Measurements from ENCODE around the gene BUD31.

Gene BUD31

DNA sequence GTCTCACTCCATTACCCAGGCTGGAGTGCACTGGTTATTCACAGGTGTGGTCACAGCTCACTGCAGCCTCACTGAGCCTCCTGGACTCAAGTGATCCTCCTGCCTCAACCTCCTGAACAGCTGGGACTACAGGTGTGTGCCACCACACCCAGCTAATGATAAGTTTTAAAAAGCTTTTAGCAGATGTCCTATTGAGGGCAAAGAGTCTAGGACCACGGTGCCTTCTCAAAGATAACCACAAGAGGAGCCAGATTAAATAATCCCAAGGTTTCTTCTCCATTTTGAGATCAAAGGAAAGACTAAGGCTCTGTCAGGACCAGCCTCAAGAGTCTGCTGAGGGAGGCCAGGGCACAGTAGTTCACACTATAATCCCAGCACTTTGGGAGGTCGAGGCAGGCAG is 52.5 kb downstream of the BUD31 start:
- no peak for DNase-seq (ENCODE audit: low read depth in 2 of 2, low spot score in 1 of 2)

DNA sequence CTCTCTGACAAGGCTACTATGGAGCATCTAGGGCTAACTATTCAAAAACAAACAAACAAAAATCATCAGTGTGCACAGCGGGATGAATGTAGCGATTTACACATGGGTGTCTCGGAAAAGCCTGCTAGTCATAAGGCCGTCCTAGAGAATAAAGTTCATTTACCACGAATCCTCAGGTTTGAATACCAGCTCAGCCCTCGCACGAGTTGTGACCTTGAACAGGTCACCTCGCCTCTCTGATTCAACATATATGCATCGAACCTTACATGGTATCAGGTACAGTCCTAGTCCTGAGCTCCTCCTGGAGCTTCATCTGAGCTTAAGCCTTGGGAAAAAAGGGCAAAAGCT is 56.6 kb downstream of the BUD31 start:
- DNase-seq (ENCODE audit: low read depth in 2 of 2, low spot score in 1 of 2), result no peak

DNA sequence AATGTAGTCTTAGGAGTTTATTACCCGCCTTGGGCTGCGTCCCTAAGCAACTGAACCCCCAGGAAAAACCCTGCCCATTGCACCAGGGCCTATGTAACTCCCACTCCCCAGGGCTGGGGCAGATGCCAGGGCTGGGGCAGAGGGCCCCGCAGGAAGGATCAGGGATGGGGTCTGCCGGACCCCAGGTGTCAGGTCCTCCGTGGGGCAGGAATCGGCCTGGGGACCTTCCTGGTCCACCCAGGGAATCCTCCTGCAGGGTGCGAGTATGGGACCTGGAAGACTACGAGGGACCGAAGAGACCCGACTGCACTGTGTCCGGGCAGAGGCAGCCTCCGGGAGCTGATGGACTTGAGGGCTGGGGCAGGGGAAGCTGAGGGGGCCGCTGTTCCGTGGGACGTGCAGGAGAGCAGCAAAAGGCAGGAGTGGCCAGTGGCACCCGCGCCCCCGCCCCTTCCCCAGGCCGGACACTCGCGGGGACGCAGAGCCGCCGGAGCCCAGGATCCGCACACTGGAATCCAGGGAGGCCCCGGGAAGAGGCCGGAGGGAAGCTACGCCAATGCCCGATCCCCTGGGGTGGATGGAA is 59.7 kb downstream of the BUD31 start:
- DNase-seq (ENCODE audit: low read depth in 2 of 2, low spot score in 1 of 2), result no peak

Data from stimulated activated CD8-positive, alpha-beta memory T cell treated with anti-CD3 and anti-CD28 coated beads, Interleukin-4, amount 100 ng/mL, for 4 hours (primary cell).